Measurements from ENCODE around the gene NME3. TPM values are rescaled to one million over a fixed set of nuclear protein-coding genes. Genes with fewer than 3 reads are reported as not detected.

NME3 gene
- total and polyA plus RNA-seq, 2 of the 13 experiments (the other 11 are each of a cell fraction or from before 2014, with no cell fraction given) = 10.4 to 15.9 TPM

DNA sequence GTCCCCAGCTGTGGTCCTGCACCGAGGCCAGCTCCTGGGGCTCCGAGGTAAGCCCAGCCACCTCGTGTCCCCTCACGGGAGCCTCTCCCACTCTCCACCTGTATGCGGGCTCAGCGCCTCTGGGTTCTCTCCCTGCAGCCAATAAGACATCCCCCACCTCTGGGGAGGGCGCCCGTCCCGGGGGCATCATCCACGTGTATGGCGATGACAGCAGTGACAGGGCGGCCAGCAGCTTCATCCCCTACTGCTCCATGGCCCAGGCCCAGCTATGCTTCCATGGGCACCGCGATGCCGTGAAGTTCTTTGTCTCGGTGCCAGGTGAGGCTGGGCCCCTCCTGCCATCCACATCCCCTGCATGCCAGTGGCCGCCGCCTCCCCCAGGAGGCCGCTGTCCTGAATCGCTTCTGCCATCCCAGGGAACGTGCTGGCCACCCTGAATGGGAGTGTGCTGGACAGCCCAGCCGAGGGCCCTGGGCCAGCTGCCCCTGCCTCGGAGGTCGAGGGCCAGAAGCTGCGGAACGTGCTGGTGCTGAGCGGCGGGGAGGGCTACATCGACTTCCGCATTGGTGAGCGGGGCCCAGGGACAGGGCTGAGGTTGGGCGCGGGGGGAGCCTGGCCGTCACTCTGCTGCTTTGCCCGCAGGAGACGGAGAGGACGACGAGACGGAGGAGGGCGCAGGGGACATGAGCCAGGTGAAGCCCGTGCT lies 3.1 kb downstream of the NME3 start:
- FAIRE-seq (no peak), ATAC-seq (no peak), DNase-seq (ENCODE audit: low spot score) (no peak)
- ChIA-PET CTCF (ENCODE audit: low intra/inter-chr PET ratio, low total read pairs) (no interaction called here), POLR2A (interaction anchor here (2.7 kb wide), 1 partner anchor 14 kb away, joined by 7 read pairs; the partner anchor contains the start of genes NUBP2 and SPSB3)
- Histone ChIP-seq H3K27ac (ENCODE audit: extremely low read length, insufficient read depth, low read length) (no peak overlapping the region), H2AFZ (ENCODE audit: low read length) (no peak overlapping the region), H4K20me1 (ENCODE audit: insufficient read depth, low read length) (no peaks in the 10 kb centered on the region), H3K36me3 (replicated peaks in 1 of 2; ENCODE audit: control insufficient read depth in 1 of 2, insufficient read depth in 2 of 2, low read length in 2 of 2) (peaks cover 18 to 30% of the 10 kb centered on the region in 2 experiments; a peak in 4 of 5 replicates), H3K9ac (ENCODE audit: insufficient read depth, low read depth, low read length) (no peak overlapping the region), H3K9me3 (ENCODE audit: low read length) (no peaks in the 10 kb centered on the region), H3K79me2 (ENCODE audit: insufficient read depth, low read length) (peaks cover 12% of the 10 kb centered on the region), H3K4me2 (ENCODE audit: low read depth, low read length) (no peak overlapping the region), H3K27me3 (ENCODE audit: control insufficient read depth in 1 of 2, insufficient read depth in 2 of 2, low read length in 2 of 2) (no peaks in the 10 kb centered on the region; a peak in 1 of 5 replicates), H3K4me3 (replicated peaks in 1 of 3; ENCODE audit: insufficient read depth in 1 of 3, low read depth in 2 of 3, low read length in 3 of 3) (no peak overlapping the region), H3K4me1 (ENCODE audit: insufficient read depth, low read length) (no peaks in the 10 kb centered on the region)
- TF ChIP-seq ZBTB38 (CRISPR knock-in tag; IDR thresholded peaks at IDR 0.05) (peak; percentile 64; the same call in 1 of the 2 replicates), PCBP1 (IDR thresholded peaks at IDR 0.05; ENCODE audit: borderline replicate concordance, low read depth, low read length) (no peak), RBM39 (IDR thresholded peaks at IDR 0.05; ENCODE audit: low read depth, low read length, poor library complexity, severe bottlenecking) (peak; percentile 33), GABPB1 (CRISPR knock-in tag; IDR thresholded peaks at IDR 0.05) (0 out of 2 replicates have a peak, but pooled peaks have one; percentile 17), RBM22 (optimal IDR thresholded peaks at IDR 0.05; ENCODE audit: low read length) (peak; percentile 57), SRSF1 (optimal IDR thresholded peaks at IDR 0.05; ENCODE audit: low read depth, low read length) (no peak), PRPF4 (IDR thresholded peaks at IDR 0.05; ENCODE audit: low read depth, low read length, poor library complexity, severe bottlenecking) (no peak), ZNF749 (CRISPR knock-in tag; IDR thresholded peaks at IDR 0.05; ENCODE audit: borderline replicate concordance) (no peak), AGO2 (optimal IDR thresholded peaks at IDR 0.05; ENCODE audit: low read depth, low read length) (peak; percentile 54), AKAP8 (CRISPR knock-in tag; IDR thresholded peaks at IDR 0.05) (peak; percentile 84; the same call in 1 of the 2 replicates), ZNF547 (CRISPR knock-in tag; IDR thresholded peaks at IDR 0.05) (no peak), RBFOX2 (IDR thresholded peaks at IDR 0.05; ENCODE audit: low read depth, low read length) (peak; percentile 12; the same call in 1 of the 2 replicates)
- TF ChIP-seq, protein P1, sequence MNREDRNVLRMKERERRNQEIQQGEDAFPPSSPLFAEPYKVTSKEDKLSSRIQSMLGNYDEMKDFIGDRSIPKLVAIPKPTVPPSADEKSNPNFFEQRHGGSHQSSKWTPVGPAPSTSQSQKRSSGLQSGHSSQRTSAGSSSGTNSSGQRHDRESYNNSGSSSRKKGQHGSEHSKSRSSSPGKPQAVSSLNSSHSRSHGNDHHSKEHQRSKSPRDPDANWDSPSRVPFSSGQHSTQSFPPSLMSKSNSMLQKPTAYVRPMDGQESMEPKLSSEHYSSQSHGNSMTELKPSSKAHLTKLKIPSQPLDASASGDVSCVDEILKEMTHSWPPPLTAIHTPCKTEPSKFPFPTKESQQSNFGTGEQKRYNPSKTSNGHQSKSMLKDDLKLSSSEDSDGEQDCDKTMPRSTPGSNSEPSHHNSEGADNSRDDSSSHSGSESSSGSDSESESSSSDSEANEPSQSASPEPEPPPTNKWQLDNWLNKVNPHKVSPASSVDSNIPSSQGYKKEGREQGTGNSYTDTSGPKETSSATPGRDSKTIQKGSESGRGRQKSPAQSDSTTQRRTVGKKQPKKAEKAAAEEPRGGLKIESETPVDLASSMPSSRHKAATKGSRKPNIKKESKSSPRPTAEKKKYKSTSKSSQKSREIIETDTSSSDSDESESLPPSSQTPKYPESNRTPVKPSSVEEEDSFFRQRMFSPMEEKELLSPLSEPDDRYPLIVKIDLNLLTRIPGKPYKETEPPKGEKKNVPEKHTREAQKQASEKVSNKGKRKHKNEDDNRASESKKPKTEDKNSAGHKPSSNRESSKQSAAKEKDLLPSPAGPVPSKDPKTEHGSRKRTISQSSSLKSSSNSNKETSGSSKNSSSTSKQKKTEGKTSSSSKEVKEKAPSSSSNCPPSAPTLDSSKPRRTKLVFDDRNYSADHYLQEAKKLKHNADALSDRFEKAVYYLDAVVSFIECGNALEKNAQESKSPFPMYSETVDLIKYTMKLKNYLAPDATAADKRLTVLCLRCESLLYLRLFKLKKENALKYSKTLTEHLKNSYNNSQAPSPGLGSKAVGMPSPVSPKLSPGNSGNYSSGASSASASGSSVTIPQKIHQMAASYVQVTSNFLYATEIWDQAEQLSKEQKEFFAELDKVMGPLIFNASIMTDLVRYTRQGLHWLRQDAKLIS (CRISPR knock-in tag; IDR thresholded peaks at IDR 0.05) = no peak
- TF ChIP-seq, protein P2, sequence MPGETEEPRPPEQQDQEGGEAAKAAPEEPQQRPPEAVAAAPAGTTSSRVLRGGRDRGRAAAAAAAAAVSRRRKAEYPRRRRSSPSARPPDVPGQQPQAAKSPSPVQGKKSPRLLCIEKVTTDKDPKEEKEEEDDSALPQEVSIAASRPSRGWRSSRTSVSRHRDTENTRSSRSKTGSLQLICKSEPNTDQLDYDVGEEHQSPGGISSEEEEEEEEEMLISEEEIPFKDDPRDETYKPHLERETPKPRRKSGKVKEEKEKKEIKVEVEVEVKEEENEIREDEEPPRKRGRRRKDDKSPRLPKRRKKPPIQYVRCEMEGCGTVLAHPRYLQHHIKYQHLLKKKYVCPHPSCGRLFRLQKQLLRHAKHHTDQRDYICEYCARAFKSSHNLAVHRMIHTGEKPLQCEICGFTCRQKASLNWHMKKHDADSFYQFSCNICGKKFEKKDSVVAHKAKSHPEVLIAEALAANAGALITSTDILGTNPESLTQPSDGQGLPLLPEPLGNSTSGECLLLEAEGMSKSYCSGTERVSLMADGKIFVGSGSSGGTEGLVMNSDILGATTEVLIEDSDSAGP (CRISPR knock-in tag; IDR thresholded peaks at IDR 0.05; ENCODE audit: borderline replicate concordance) = 0 out of 2 replicates have a peak, but pooled peaks have one; percentile 16
- WGBS (ENCODE audit: low lambda C conversion rate) = 95% methylated on average over 21 of the region's 41 CpGs
- no TSS peak for BruUV-seq (replicated peaks)
- intact Hi-C loops (cut with micrococcal nuclease; ENCODE audit: unreplicated experiment) (no loop called here), in situ Hi-C loops (cut with HindIII; ENCODE audit: extremely low pct_ligation_motif_present, low pct_unique_long_range_greater_than_20kb) (no loop called here)

Data from HepG2 (cell line).